NOMO-1 treated with DMSO at 0.1 percent for 48 hours (cell line): ENCODE results near the gene DET1.

Experiments used
- DNase-seq: peaks from one replicate; lab custom pipeline; 2025; ENCODE audit not compliant: unreplicated experiment; lab: John Stamatoyannopoulos, UW

Gene DET1

GRCh38 chr15:88467935-88468528 lies 78.4 kb downstream of the DET1 start:
- no peak for DNase-seq

GRCh38 chr15:88467073-88467934 lies 79.2 kb downstream of the DET1 start, which contains the start of the genes MRPL46 and MRPS11:
Gene MRPL46, minus strand, starts transcription at chr15:88467388. Its CDS starts 11 bp downstream, at chr15:88467377.
Gene MRPS11, plus strand, starts transcription at chr15:88467708. Its CDS starts 10 bp downstream, at chr15:88467718.
- DNase-seq: peak; percentile 88

GRCh38 chr15:88465633-88466224 lies 80.8 kb downstream of the DET1 start:
- DNase-seq: peak; percentile 59

- no peak for DNase-seq
These were observed 82.5 kb downstream of the DET1 start for GRCh38 chr15:88463870-88464532.
